NCI-H2029 (cell line): Measurements from ENCODE around the gene TRIM40.

Source experiments
- DNase-seq: peaks from one replicate; lab custom pipeline; 2025; lab: John Stamatoyannopoulos, UW

Gene TRIM40

DNA sequence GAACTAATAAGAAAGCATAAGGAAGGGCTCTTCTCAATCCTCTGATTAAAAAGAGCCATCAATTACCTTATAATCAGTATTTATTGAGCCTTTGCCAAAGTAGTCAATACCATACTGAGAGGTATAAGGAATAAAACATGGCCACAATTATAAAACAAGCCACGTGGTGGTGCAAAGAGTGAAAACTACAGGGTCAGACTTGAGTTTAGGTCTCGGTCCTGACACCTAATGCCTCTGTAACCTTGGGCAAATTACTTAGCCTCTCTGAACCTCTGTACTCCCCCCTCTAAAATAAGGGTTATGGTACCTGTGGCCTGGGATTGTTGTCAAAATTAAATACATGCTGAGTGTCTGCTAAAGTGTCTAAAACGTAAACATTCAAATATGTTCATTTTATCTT lies 13.3 kb downstream of the TRIM40 start:
- DNase-seq = no peak

DNA sequence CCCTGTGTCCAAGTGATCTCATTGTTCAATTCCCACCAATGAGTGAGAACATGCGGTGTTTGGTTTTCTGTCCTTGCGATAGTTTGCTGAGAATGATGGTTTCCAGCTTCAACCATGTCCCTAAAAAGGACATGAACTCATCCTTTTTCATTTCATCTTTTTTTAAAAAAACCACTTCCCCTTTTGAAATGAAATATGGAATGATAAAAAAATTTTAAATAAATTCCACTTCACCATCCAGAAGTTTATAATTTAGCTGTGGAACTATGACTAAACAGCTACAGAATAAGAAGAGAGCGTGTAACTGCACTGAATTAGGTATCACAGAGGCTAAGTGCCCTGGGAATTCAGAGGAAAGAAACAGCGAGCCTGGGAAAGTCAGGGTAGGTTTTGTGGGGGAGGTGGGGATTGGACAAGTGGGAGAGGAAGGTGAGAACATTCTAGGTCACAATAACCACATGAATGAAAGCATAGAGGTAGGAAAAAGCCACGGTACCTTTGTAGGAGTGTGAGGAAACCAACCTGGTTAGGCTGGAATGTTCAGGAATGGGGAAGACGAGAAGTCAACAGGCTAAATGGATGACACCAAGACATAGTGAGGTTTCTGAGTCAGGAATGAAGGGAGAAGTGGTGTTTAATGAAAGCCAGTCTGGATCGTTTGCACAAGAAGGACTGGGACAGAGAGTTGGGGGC lies 14.1 kb downstream of the TRIM40 start:
- DNase-seq = no peak

DNA sequence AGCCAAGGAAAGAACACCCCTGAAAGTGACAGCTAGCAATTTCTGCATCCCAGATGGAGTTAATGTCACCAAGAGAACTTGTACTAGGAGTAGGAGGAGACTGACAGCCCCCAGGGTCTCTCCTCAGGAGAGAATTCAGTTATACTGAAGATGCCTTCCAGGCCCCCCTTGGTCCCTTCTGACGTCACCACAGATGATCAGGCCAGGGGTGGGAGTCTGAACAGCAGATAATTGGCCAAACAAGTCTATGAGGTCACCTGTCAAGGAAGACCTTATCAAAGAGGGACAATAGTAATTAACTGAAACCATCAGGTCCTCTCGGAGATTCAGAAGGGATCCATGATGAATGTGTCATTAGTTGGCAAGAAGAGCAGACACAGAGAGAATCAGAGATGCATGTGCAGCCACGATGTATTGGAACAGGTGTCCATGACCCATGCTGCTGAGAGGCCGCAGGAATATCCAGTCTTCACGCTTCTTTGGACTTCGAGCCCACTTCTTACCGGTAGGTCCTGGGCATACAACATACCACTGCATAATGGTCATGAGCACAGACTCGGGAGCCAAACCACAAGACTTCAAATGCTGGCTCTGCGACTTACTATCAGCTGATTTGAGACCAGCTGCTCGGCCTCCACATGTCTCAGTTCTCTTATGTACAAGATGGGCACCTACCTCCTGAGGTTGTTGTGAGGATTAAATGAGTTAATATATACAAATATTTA lies 14.9 kb downstream of the TRIM40 start:
- no peak for DNase-seq

DNA sequence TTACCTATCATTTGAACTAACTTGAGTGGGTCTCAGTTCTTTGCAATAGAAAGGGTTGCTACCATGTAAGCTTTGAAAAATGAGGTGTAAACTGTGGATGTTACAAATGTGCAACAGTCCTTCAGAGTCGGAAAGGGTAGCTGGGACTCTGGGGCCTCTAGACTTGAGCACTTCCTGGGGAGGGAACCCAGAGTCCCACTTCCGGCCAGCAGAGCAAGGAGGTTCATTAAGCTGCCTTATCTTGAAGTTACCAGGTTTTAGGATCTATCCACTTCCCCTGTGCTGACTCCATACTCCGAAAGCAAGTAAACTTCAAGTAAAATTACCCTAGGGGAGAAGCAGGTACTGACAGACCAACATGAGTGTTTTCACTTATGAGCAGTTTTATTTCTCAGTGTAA lies 15.6 kb downstream of the TRIM40 start:
- no peak for DNase-seq

GRCh38 chr6:30152016-30152673 lies 16.2 kb downstream of the TRIM40 start:
- DNase-seq = peak; percentile 54

DNA sequence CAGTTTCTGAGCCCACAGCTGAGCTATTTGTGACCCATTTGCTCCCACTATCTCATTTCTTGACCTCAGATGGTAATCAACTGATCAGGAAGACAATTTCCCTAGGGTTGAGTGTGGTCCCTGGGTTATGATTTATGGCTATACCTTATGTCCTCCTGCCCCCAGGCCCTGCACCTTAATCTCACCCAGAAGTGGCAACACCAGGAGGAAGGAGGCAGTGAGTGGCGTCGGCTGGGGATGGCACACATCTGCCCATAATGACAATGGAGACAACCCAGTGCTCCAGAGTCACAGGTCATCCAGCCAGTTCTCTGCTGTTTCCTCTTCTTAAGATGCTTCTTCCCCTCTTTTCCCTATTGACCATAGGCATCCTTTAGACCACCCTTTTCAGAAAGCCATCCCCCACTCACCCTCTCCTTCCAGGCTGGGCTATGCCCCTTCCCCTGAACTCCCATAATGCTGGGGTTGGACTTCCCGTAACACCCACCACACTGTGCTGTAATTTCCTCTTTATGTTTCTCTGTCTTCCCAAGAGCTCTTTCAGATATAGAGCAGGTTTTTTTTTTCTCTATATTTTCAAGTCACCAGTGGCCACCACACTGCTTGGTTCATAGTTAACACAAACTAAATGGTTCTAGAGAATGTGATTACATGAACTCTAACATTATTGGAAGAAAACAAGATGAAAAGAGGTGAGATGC lies 17.1 kb downstream of the TRIM40 start:
- DNase-seq = no peak

DNA sequence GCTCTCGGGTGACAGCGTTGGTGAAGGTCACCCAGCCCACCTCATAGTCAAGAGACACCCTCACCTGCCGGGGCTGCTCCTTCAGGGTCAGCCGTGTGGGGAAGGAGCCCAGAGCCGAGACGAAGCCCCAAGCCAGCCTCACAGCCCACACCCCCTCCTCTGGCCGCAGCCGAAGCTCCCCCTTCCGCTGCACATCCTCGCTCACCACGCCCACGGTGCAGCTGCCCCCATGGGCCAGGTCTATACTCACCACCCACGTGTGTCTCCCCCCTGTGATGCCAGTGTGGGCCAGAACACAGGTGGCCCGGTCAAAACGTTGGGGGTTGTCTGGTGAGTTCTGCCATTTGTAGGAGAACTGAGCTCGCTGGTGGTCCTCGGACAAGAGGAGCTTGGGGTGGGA lies 18.1 kb downstream of the TRIM40 start:
- no peak for DNase-seq

GRCh38 chr6:30154709-30155519 lies 19.0 kb downstream of the TRIM40 start:
- no peak for DNase-seq

DNA sequence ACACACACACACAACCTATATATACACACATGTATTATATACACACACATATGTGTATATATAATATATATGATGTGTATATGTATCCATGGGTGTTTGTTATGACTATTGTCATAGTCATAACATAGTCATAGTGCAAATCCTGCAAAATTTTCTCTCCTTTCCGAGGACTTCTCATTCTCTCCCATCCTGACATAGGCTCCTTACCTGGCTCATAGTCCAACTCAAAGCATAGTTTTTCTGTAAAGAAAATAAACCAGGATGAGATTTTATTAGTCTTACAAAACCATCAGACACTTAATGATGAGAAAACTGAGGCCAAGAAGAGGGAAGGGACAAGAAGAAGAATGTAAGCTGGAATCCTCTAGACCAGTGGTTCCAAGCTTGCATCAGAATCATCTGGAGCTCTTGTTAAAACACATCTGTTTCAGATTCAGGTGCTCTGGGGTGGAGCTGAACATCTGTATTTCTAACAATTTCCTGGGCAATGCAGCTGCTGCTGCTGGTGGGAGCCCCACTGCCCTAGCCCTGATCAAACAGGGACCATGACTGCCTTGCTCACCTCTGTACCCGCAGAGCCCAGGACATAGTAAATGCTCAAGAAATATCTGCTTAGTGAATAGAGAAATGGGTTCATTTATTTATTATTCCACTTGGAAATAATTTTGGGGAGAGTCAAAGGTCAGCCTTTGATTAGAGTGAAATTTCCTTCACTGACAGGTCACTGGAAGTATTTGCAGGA lies 19.8 kb downstream of the TRIM40 start:
- DNase-seq = no peak

- no peak for DNase-seq
Observed at GRCh38 chr6:30156262-30156599, 20.3 kb downstream of the TRIM40 start.

- no peak for DNase-seq
Observed at GRCh38 chr6:30156774-30157173, 20.8 kb downstream of the TRIM40 start.

- no peak for DNase-seq
Observed at GRCh38 chr6:30157581-30157980, 21.6 kb downstream of the TRIM40 start.

DNA sequence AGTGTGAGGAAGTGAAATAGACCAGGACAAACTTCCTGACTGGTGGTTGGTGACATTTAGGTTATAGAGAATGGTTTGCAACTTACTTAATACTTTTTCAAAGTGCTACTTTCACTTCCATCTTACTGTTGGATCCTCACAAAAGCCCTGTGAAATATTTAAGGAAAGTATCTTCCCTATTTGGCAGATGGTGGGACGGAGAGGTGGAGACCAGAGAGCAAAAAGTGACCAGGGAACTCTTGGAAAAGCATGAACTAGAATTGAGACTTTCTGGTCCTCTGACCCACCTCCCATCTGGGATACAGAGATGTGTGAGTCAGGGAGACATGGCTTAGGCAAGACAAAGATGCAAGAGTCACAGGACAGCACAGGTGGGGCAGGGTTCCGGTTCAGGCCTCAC lies 22.1 kb downstream of the TRIM40 start:
- DNase-seq = no peak

GRCh38 chr6:30158475-30159040 lies 22.6 kb downstream of the TRIM40 start:
- DNase-seq = no peak

DNA sequence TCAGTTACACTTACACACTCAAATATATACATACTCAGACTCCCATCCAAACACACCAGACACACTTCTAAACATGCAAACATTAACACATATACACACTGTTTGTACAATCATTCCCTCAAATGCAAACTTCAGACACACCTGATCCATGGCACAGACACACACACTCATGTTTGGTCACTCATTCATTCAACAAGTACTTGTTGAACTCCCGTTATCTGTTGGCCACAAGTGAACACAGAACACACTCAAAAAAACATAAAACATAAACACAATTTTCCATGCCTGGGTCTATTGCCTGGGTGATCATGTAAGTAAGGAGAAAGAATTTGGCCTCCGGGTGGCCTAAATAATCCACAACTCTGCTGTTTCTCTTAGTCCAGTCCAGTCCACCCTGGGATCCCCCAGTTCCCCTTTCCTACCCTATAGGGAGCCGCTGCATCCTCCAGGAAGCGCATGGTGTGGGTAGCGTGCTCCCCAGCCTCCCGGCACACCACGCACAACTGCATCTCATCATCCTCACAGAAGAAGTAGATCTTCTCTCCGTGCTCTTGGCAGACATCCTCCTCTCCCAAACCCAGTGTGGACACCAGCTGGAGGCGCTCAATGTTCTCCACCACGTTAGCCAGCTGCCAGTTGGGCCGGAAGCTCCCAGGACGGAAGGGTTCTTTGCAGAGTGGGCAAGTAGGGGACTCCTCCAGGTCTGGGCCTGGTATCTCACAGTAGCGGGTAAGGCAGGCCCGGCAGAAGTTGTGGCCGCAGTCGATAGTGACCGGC lies 24.3 kb downstream of the TRIM40 start:
- DNase-seq = no peak

DNA sequence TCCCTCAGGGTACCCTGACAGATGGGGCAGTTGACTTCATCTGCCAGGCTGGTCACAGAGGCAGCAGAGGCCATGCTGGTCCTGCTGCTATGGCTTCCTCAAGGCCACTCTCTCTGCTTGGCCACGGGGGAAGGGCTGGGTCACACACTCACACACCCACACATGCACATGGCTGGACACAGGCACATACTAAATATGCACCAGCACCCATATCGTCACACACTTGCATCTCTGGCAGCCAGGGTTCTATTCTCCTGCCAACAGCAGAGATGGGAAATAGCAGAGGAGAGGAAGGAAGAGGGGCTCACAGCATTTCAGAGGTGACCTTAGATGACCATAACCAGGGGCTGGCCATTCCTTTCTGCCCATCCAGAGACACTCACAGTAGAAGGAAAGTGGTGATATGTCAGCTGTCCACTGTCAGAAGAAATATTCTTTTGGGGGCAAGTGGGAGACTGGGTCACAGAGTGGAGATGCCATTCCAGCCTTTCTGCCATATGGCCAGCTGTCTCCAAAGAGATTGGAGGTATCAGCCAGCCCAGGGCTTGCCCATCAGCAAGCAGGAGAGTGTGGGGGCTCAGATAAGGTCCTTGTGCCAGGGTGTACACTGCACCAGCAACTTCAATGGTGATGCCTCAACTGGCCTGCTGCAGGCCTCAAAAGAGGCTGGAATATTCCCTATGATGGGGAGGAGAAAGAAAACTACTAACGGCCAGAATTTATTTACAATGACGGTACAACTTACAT lies 25.0 kb downstream of the TRIM40 start, which contains the start of gene TRIM10:
TRIM10 (minus strand) TSS at position 427 of the 747 bp plus-strand sequence; CDS start at position 74, 353 bp downstream.
- no peak for DNase-seq

DNA sequence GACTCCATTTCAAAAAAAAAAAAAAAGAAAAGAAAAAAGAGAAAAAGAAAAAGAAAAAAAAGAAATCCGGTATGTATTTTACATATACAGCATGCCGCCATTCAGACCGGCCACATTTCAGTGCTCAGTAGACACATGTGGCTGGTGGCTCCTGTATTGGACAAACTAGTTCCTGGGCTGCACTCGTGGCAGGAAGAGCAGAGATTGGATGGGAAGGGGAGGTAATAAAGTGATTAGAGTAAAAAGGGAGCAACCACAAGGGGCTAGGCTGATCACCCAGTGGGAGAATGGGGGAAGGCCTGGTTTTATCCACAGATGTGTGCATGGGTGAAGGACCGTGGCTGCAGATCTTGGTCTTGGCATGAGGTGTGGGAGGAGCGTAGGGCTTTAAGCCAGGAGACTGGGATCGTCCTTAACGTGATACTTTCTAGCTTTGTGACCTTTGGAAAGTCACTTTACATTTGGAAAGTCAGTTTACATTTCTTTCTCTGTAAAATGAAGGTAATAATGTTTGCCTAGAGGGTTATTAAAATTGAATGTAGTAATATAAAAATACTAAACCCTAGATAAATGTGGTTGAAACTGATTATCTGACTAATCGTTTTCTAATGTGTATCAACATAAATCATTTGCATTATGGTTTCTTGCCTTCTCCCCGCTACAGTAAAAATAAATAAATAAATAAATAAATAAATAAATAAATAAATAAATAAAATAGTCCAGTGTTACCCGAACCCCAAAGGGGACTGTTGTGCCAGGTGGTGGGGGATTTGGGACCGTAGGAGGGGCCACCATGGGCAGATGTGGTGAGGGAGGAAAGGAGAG lies 26.5 kb downstream of the TRIM40 start:
- no peak for DNase-seq
